Measurements from ENCODE around the gene SAPCD2. TPM values are rescaled to one million over a fixed set of nuclear protein-coding genes. Genes with fewer than 3 reads are reported as not detected.

The SAPCD2 gene
- total RNA-seq, 2 donors from 2014 or later = 19.2 to 57.8 TPM

GRCh38 chr9:137030006-137030405 lies 40.4 kb downstream of the SAPCD2 start:
- intact Hi-C loops (cut with DNase I) = no loop called here
- H3K4me1 ChIP-seq = peaks cover 32% of the 10 kb centered on the region
- no peak overlapping the region for H3K27ac ChIP-seq
- H3K27me3 ChIP-seq = no peaks in the 10 kb centered on the region
- no peaks in the 10 kb centered on the region for H3K9me3 ChIP-seq
- no peak overlapping the region for H3K4me3 ChIP-seq
- DNase-seq = no peak
- no peak overlapping the region for H3K9ac ChIP-seq (ENCODE audit: low read depth in 2 of 2, low read length in 2 of 2)
- H3K36me3 ChIP-seq = no peaks in the 10 kb centered on the region
- TF ChIP-seq, protein P1, sequence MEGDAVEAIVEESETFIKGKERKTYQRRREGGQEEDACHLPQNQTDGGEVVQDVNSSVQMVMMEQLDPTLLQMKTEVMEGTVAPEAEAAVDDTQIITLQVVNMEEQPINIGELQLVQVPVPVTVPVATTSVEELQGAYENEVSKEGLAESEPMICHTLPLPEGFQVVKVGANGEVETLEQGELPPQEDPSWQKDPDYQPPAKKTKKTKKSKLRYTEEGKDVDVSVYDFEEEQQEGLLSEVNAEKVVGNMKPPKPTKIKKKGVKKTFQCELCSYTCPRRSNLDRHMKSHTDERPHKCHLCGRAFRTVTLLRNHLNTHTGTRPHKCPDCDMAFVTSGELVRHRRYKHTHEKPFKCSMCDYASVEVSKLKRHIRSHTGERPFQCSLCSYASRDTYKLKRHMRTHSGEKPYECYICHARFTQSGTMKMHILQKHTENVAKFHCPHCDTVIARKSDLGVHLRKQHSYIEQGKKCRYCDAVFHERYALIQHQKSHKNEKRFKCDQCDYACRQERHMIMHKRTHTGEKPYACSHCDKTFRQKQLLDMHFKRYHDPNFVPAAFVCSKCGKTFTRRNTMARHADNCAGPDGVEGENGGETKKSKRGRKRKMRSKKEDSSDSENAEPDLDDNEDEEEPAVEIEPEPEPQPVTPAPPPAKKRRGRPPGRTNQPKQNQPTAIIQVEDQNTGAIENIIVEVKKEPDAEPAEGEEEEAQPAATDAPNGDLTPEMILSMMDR (IDR thresholded peaks at IDR 0.05) = no peak

DNA sequence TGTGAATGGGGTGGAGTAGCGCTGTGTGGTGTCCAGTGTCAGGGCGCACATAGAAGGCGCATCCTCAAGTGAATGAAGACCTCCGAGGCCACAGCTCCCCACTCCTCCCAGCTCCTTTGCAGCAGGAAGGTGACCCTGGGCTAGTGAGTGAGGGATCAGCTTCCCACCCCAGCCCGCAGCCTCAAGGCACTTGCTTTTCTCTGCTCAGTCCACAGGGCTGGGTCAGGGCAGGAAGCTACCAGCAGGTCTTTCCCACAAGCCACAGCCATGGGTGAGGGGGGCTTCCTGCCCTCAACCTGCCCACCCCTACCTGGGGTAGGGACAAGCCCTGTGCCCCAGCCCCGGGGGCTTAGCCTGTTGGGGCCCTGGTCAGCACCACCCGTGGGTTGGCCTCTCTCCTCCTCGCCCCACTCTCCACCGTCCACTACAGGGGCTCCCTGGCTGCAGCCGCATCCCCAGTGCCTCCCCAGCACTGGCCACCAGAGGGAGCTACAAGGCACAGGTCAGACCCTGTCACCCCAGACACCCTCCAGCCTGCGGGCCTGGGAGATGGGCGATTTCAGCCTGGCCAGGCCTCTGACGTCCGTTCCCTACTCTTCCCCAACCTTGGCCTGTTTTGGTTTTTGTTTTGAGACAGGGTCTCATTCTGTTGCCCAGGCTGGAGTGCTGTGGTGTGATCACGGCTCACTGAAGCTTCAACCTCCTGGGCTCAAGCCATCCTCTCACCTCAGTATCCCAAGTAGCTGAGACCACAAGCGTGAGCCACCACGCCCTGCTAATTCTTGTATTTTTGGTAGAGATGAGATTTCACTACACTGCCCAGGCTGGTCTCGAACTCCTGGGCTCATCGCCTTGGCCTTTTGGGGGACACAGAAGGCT lies 41.1 kb downstream of the SAPCD2 start:
- Histone ChIP-seq H3K36me3 (no peaks in the 10 kb centered on the region), H3K27me3 (no peaks in the 10 kb centered on the region), H3K9me3 (no peaks in the 10 kb centered on the region), H3K4me3 (peak overlapping the region; percentile 52), H3K27ac (peak overlapping the region; percentile 46), H3K9ac (ENCODE audit: low read depth in 2 of 2, low read length in 2 of 2) (peak overlapping the region in 1 of 2 donors; percentile 52), H3K4me1 (peaks cover 25% of the 10 kb centered on the region)
- peak; percentile 87 for DNase-seq
- intact Hi-C loops (cut with DNase I) = loop anchor here (2.0 kb wide), 1 partner anchor 84 kb away; the partner anchor contains the start of genes C8G and FBXW5
- TF ChIP-seq, protein P1 (IDR thresholded peaks at IDR 0.05) = peak; percentile 91

DNA sequence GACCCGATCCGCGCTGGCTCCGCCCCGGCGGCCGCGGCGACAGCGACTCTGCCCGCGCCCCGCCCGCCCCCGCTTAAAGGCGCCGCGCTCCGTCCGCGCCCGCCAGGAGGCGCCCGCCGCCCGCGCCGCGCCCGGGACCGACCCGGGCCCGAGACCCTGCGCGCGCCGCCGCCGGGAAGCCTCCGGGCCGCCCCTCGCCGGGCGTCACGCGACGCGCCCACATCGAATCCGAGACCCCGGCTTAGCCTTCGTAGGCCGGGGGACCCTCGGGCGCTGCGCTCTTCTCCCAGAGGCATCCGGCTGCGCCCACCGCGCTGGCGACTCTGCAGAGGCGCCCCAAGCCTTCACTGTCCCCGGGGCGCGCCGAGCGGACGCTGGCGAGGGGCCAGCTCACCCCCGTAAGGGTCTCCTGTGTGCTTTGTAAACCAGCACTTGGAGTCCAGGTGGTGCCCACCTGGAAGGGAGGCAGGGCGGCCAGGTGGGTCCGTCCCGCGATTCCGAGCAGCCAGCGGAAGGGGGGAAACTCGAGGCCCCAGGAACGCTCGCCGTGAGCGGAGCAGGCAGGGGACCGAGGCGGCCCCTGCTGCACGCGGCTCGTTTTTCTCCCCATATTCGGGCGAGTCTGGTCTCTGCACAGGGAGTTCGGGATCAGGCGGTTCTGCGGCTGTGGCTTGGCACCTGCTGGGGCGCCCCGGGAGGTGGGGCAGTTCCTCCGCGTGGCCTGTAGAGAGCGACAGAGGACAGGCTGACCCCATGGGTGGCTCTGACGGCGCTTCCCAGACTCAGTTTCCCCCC lies 41.9 kb downstream of the SAPCD2 start:
- peak; percentile 83 for DNase-seq
- H3K36me3 ChIP-seq = no peaks in the 10 kb centered on the region
- TF ChIP-seq, protein P1 (IDR thresholded peaks at IDR 0.05) = peak; percentile 25
- H3K4me3 ChIP-seq = peak overlapping the region; percentile 52
- no peaks in the 10 kb centered on the region for H3K9me3 ChIP-seq
- intact Hi-C loops (cut with DNase I) = loop anchor here (2.0 kb wide), 1 partner anchor 84 kb away; the partner anchor contains the start of genes C8G and FBXW5
- H3K27ac ChIP-seq = peak overlapping the region; percentile 46
- H3K4me1 ChIP-seq = peaks cover 24% of the 10 kb centered on the region
- H3K9ac ChIP-seq (ENCODE audit: low read depth in 2 of 2, low read length in 2 of 2) = peak overlapping the region; percentile 71 to 78
- H3K27me3 ChIP-seq = no peaks in the 10 kb centered on the region

- Histone ChIP-seq H3K9me3 (no peaks in the 10 kb centered on the region), H3K27me3 (no peaks in the 10 kb centered on the region), H3K36me3 (no peaks in the 10 kb centered on the region), H3K4me1 (peaks cover 29% of the 10 kb centered on the region), H3K4me3 (peak within 1 kb of the TSS; percentile 52), H3K27ac (peak within 1 kb of the TSS; percentile 46), H3K9ac (ENCODE audit: low read depth in 2 of 2, low read length in 2 of 2) (peak within 1 kb of the TSS; percentile 71 to 78)
- TF ChIP-seq, protein P1 (IDR thresholded peaks at IDR 0.05) = no peak
- no peak for DNase-seq
- intact Hi-C loops (cut with DNase I) = loop anchor here (2.0 kb wide), 1 partner anchor 83 kb away; the partner anchor contains the start of genes C8G and FBXW5
These were observed 42.7 kb downstream of the SAPCD2 start, which contains the start of gene ABCA2 for GRCh38 chr9:137027369-137028262. TSS of gene ABCA2 (minus strand) at chr9:137028237. CDS start at chr9:137028140, 97 bp downstream.

Measured in colonic mucosa (tissue), 4 donors.